Measurements from ENCODE around the gene FBLN5.
"Not testable (repeated sequence)": the region's sequence is repeated elsewhere in the genome, so short reads cannot be mapped to it uniquely, and the experiment has no call there.

The FBLN5 gene

GRCh38 chr14:91851563-91851962 is 95.9 kb downstream of the FBLN5 start:
- DNase-seq (ENCODE audit: low spot score): no peak
- in situ Hi-C loops (cut with MboI; ENCODE audit: low pct_unique_long_range_greater_than_20kb, low sequenced_read_pairs, unreplicated experiment): no loop called here
- no peak for TF ChIP-seq CTCF (IDR thresholded peaks at IDR 0.05; ENCODE audit: extremely low read depth, insufficient read depth, missing control alignments)

- no peak for DNase-seq (ENCODE audit: low spot score)
- no peak for TF ChIP-seq CTCF (IDR thresholded peaks at IDR 0.05; ENCODE audit: extremely low read depth, insufficient read depth, missing control alignments)
- in situ Hi-C loops (cut with MboI; ENCODE audit: low pct_unique_long_range_greater_than_20kb, low sequenced_read_pairs, unreplicated experiment): no loop called here
Observed at GRCh38 chr14:91848504-91849001, 98.9 kb downstream of the FBLN5 start.

GRCh38 chr14:91847693-91848092 is 99.8 kb downstream of the FBLN5 start:
- no peak for DNase-seq (ENCODE audit: low spot score)
- no peak for TF ChIP-seq CTCF (IDR thresholded peaks at IDR 0.05; ENCODE audit: extremely low read depth, insufficient read depth, missing control alignments)
- in situ Hi-C loops (cut with MboI; ENCODE audit: low pct_unique_long_range_greater_than_20kb, low sequenced_read_pairs, unreplicated experiment): no loop called here

GRCh38 chr14:91845652-91846051 is 101.8 kb downstream of the FBLN5 start:
- no peak for DNase-seq (ENCODE audit: low spot score)
- in situ Hi-C loops (cut with MboI; ENCODE audit: low pct_unique_long_range_greater_than_20kb, low sequenced_read_pairs, unreplicated experiment): no loop called here
- TF ChIP-seq CTCF (IDR thresholded peaks at IDR 0.05; ENCODE audit: extremely low read depth, insufficient read depth, missing control alignments): no peak

GRCh38 chr14:91845056-91845455 is 102.4 kb downstream of the FBLN5 start:
- DNase-seq (ENCODE audit: low spot score); in situ Hi-C loops (cut with MboI; ENCODE audit: low pct_unique_long_range_greater_than_20kb, low sequenced_read_pairs, unreplicated experiment): not testable (repeated sequence)

GRCh38 chr14:91844029-91844428 is 103.5 kb downstream of the FBLN5 start:
- DNase-seq (ENCODE audit: low spot score): no peak
- in situ Hi-C loops (cut with MboI; ENCODE audit: low pct_unique_long_range_greater_than_20kb, low sequenced_read_pairs, unreplicated experiment): no loop called here
- no peak for TF ChIP-seq CTCF (IDR thresholded peaks at IDR 0.05; ENCODE audit: extremely low read depth, insufficient read depth, missing control alignments)

GRCh38 chr14:91843437-91843836 is 104.1 kb downstream of the FBLN5 start:
- TF ChIP-seq CTCF (IDR thresholded peaks at IDR 0.05; ENCODE audit: extremely low read depth, insufficient read depth, missing control alignments): no peak
- in situ Hi-C loops (cut with MboI; ENCODE audit: low pct_unique_long_range_greater_than_20kb, low sequenced_read_pairs, unreplicated experiment): no loop called here
- DNase-seq (ENCODE audit: low spot score): no peak
